GM23338 (cell line): ENCODE measurements around the gene GLE1.

Experiments
- CREB1 ChIP-seq: fragments of 250-450 bp; sonication (Bioruptor Pico); IDR thresholded peaks from 2 replicates; pipeline ENCODE4 v1.5.0; 2020; ENCODE audit warnings: low read depth, mild to moderate bottlenecking, moderate library complexity
- CTCF ChIP-seq, 2 experiments: fragments of 200-600 bp in 1 of 2; sonication (generic) in 1 of 2; conservative IDR thresholded peaks; 2 replicates each; pipeline versions ENCODE4 v1.5.1 to v1.6.1; 2016 to 2017; ENCODE audit warnings: antibody characterized with exemption in 2 of 2, low read depth in 2 of 2, mild to moderate bottlenecking in 2 of 2, moderate library complexity in 1 of 2
- ETS1 ChIP-seq: IDR thresholded peaks from 2 replicates; pipeline ENCODE4 v1.6.1; 2016; ENCODE audit warnings: antibody characterized with exemption
- EZH2 ChIP-seq: fragments of 200-600 bp; sonication (generic); IDR thresholded peaks from one replicate; pipeline ENCODE4 v1.8.0; 2017; ENCODE audit warnings: antibody characterized with exemption, mild to moderate bottlenecking, low read depth; ENCODE audit not compliant: unreplicated experiment
- EZH2phosphoT487 ChIP-seq: fragments of 200-600 bp; sonication (generic); IDR thresholded peaks from one replicate; pipeline ENCODE4 v1.8.1; 2018; ENCODE audit warnings: antibody characterized with exemption; ENCODE audit not compliant: unreplicated experiment
- JUNB ChIP-seq: IDR thresholded peaks from one replicate; pipeline ENCODE4 v1.6.1; 2016; ENCODE audit warnings: antibody characterized with exemption; ENCODE audit not compliant: unreplicated experiment
- NANOG ChIP-seq: IDR thresholded peaks from 2 replicates; pipeline ENCODE4 v1.6.1; 2016; ENCODE audit warnings: antibody characterized with exemption, borderline replicate concordance
- POLR2AphosphoS5 ChIP-seq: IDR thresholded peaks from 2 replicates; pipeline ENCODE4 v1.6.1; 2016; ENCODE audit warnings: antibody characterized with exemption, low read depth
- REST ChIP-seq: IDR thresholded peaks from one replicate; pipeline ENCODE4 v1.6.1; 2018; ENCODE audit warnings: antibody characterized with exemption; ENCODE audit not compliant: unreplicated experiment
- ZNF114 ChIP-seq: fragments of 250-450 bp; sonication (Bioruptor Pico); IDR thresholded peaks from 2 replicates; pipeline ENCODE4 v1.5.0; 2020; ENCODE audit warnings: mild to moderate bottlenecking, moderate library complexity
- ZNF331 ChIP-seq: fragments of 250-450 bp; sonication (Bioruptor Pico); IDR thresholded peaks from 2 replicates; pipeline ENCODE4 v1.5.0; 2020; ENCODE audit warnings: low read depth, mild to moderate bottlenecking, moderate library complexity

GRCh38 chr9:128550226-128550625 lies 45.7 kb downstream of the GLE1 start:
- TF ChIP-seq CTCF (conservative IDR thresholded peaks at IDR 0.05; ENCODE audit: low read depth in 2 of 2) (no peak), REST (no peak), CREB1 (CRISPR knock-in tag) (no peak), EZH2 (no peak), EZH2phosphoT487 (no peak), POLR2AphosphoS5 (no peak), ZNF331 (CRISPR knock-in tag) (no peak), ETS1 (no peak), NANOG (no peak), JUNB (no peak), ZNF114 (CRISPR knock-in tag) (no peak)
